ENCODE data around the gene GTPBP6. TPM values are rescaled to one million over a fixed set of nuclear protein-coding genes. Genes with fewer than 3 reads are reported as not detected.

GTPBP6 gene
- total RNA-seq, 6 experiments from 2014 or later = 20.9 to 32.8 (median 23.2) TPM

DNA sequence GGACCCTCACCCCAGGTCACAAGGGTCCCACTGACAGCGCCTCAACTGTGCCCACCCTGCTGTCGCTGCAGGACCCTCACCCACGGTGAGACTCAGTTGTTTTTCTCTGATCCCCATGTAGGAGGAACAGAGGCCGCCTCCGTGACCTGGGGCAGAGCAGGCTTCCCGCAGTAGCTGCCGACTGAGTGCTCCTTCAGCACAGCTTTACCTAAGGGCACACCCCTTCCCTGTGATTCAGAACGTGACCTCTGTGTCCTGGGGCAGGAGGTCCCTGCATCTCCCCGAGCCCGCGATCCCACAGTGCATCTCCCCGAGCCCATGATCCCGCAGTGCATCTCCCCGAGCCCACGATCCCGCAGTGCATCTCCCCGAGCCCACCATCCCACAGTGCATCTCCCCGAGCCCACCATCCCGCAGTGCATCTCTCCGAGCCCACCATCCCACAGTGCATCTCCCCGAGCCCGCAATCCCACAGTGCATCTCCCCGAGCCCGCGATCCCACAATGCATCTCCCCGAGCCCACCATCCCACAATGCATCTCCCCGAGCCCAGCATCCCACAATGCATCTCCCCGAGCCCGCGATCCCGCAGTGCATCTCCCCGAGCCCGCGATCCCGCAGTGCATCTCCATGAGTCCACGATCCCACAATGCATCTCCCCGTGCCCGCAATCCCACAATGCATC lies 44.5 kb upstream of the GTPBP6 start:
- intact Hi-C loops (cut with DNase I) = no loop called here
- DNase-seq (no peak), ATAC-seq (peak in 1 of 4 donors; percentile 18)

DNA sequence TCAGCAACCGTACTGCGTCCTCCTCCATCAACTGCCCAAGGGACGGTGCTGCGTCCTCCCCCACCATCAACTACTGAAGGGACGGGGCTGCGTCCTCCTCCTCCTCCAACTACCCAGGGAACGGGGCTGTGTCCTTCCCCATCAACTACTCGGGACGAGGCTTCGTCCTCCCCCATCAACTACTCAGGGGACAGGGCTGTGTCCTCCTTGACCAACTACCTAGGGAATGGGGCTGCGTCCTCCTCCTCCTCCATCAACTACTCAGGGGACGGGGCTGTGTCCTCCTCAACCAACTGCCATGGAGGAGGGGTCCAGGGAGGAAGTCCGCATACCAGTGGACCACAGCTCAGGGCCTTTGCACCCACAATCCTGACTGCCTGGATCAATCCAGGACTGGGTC lies 43.8 kb upstream of the GTPBP6 start:
- H3K4me3 ChIP-seq = no peak overlapping the region
- no peaks in the 10 kb centered on the region for H3K36me3 ChIP-seq
- no peaks in the 10 kb centered on the region for H3K9me3 ChIP-seq
- TF ChIP-seq POLR2A (IDR thresholded peaks at IDR 0.05) (no peak), CTCF (IDR thresholded peaks at IDR 0.05) (no peak)
- intact Hi-C loops (cut with DNase I) = no loop called here
- ATAC-seq (no peak), DNase-seq (no peak)
- H3K27me3 ChIP-seq = no peaks in the 10 kb centered on the region
- H3K27ac ChIP-seq = no peak overlapping the region
- H3K4me1 ChIP-seq = no peaks in the 10 kb centered on the region
- 93% methylated on average over 10 of the region's 13 CpGs for WGBS (ENCODE audit: insufficient coverage, low coverage, low lambda C conversion rate, missing lambda C conversion rate)

More for the DNA sequence above, 44.5 kb upstream of the GTPBP6 start:
- TF ChIP-seq POLR2A (IDR thresholded peaks at IDR 0.05) (no peak), CTCF (IDR thresholded peaks at IDR 0.05) (no peak)
- Histone ChIP-seq H3K27ac (no peak overlapping the region), H3K27me3 (no peaks in the 10 kb centered on the region), H3K36me3 (no peaks in the 10 kb centered on the region), H3K4me1 (no peaks in the 10 kb centered on the region), H3K9me3 (no peaks in the 10 kb centered on the region), H3K4me3 (no peak overlapping the region)
- 67% methylated on average over 27 of the region's 38 CpGs for WGBS (ENCODE audit: insufficient coverage, low coverage, low lambda C conversion rate, missing lambda C conversion rate)

- H3K36me3 ChIP-seq = no peaks in the 10 kb centered on the region
- no peak overlapping the region for H3K27ac ChIP-seq
- H3K4me1 ChIP-seq = no peaks in the 10 kb centered on the region
- DNase-seq (peak in 1 of 3 donors; percentile 46), ATAC-seq (peak in 1 of 4 donors; percentile 11)
- TF ChIP-seq CTCF (IDR thresholded peaks at IDR 0.05) = no peak
- no peaks in the 10 kb centered on the region for H3K27me3 ChIP-seq
- H3K4me3 ChIP-seq = no peak overlapping the region
- WGBS (ENCODE audit: insufficient coverage, low coverage, low lambda C conversion rate, missing lambda C conversion rate) = 98% methylated on average over 16 of the region's 54 CpGs
- no peaks in the 10 kb centered on the region for H3K9me3 ChIP-seq
- intact Hi-C loops (cut with DNase I) = no loop called here
These were observed 42.9 kb upstream of the GTPBP6 start for GRCh38 chrX:361231-362145.

DNA sequence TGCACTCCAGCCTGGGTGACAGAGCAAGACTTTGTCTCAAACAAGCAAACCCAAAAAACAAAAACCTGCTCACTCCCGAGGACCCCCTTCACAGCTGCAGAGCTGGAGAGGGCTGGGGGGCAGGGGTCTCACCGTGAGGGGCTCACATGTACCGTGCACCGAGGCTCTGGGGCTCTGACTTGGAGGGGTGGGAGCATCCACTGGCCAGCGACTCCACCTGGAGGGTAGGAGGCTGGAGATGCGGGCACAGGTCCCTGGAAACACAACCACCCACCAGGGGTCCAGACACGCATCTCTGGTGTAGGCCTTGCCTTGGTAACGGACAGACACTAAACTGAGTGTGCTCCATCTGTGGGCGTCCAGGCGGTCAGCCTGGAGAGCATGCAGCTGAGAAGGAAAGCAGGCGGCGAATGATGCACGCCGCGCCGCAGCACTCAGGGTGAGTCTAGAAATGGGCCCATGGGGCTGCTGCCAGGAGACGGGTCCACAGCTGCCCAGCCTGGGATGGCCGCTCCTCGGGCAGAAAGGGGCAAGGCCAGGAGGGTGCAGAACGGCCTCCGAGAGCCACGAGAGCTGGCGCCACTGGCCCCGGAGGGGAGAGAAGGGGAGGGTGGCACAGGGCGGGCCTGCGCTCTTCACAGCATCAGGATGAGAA lies 42.0 kb upstream of the GTPBP6 start:
- Histone ChIP-seq H3K27ac (no peak overlapping the region), H3K36me3 (no peaks in the 10 kb centered on the region), H3K4me3 (no peak overlapping the region), H3K27me3 (no peaks in the 10 kb centered on the region), H3K4me1 (no peaks in the 10 kb centered on the region), H3K9me3 (no peaks in the 10 kb centered on the region)
- TF ChIP-seq POLR2A (IDR thresholded peaks at IDR 0.05) (no peak), CTCF (IDR thresholded peaks at IDR 0.05) (no peak)
- DNase-seq = peak in 1 of 3 donors; percentile 44
- WGBS (ENCODE audit: insufficient coverage, low coverage, low lambda C conversion rate, missing lambda C conversion rate) = 100% methylated on average over 1 of the region's 26 CpGs
- intact Hi-C loops (cut with DNase I) = no loop called here
- ATAC-seq = no peak

All from right lobe of liver (tissue), 6 donors.